Measurements from ENCODE around the gene RUBCNL. TPM values are rescaled to one million over a fixed set of nuclear protein-coding genes. Genes with fewer than 3 reads are reported as not detected.

The RUBCNL gene
- total RNA-seq, 3 donors from 2014 or later (not counting 1 experiment from before 2014, with no cell fraction given) = 1.6 to 2.3 (median 2.1) TPM

DNA sequence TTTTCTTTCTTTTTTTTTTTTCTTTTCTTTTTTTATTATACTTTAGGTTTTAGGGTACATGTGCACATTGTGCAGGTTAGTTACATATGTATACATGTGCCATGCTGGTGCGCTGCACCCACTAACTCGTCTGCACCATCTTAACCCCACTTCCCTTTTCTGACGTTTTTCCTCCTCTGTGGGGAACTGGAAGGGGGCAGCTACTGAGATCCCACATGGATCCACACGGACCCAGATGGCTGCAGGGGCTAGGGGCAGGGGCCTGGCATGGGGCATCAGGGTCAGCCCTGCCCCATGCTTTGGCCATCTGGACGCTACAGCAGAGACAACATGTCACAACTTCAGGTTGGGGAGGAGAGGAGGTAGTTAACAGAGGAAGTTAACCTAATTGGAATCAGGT lies 54.3 kb downstream of the RUBCNL start:
- intact Hi-C loops (cut with micrococcal nuclease) = no loop called here
- DNase-seq (no peak), ATAC-seq (peak in 1 of 3 donors; percentile 8)
- H3K4me3 Mint-ChIP-seq = no peak overlapping the region
- H3K4me1 Mint-ChIP-seq = peaks cover 19 to 20% of the 10 kb centered on the region in 2 donors
- peaks cover 0 to 5% of the 10 kb centered on the region in 2 donors for H3K27me3 Mint-ChIP-seq (ENCODE audit: low read depth in 2 of 2)
- no peak overlapping the region for H3K4me3 ChIP-seq (ENCODE audit: low read length)
- 72% methylated on average over 2 of the region's 5 CpGs for WGBS (ENCODE audit: insufficient coverage)
- TF ChIP-seq, protein P1, sequence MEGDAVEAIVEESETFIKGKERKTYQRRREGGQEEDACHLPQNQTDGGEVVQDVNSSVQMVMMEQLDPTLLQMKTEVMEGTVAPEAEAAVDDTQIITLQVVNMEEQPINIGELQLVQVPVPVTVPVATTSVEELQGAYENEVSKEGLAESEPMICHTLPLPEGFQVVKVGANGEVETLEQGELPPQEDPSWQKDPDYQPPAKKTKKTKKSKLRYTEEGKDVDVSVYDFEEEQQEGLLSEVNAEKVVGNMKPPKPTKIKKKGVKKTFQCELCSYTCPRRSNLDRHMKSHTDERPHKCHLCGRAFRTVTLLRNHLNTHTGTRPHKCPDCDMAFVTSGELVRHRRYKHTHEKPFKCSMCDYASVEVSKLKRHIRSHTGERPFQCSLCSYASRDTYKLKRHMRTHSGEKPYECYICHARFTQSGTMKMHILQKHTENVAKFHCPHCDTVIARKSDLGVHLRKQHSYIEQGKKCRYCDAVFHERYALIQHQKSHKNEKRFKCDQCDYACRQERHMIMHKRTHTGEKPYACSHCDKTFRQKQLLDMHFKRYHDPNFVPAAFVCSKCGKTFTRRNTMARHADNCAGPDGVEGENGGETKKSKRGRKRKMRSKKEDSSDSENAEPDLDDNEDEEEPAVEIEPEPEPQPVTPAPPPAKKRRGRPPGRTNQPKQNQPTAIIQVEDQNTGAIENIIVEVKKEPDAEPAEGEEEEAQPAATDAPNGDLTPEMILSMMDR (IDR thresholded peaks at IDR 0.05) = no peak
- peaks cover 2 to 3% of the 10 kb centered on the region in 2 donors for H3K9me3 Mint-ChIP-seq
- H3K27ac Mint-ChIP-seq = peak overlapping the region in 1 of 2 donors; percentile 20
- peaks cover 4% of the 10 kb centered on the region for H3K9me3 ChIP-seq (ENCODE audit: control insufficient read depth, insufficient read depth, low read length)
- H3K4me1 ChIP-seq (ENCODE audit: control insufficient read depth, insufficient read depth, low read length) = peaks cover 5% of the 10 kb centered on the region
- no peaks in the 10 kb centered on the region for H3K36me3 Mint-ChIP-seq
- H3K36me3 ChIP-seq (ENCODE audit: control insufficient read depth, insufficient read depth, low read length) = no peaks in the 10 kb centered on the region
- no peaks in the 10 kb centered on the region for H3K27me3 ChIP-seq (ENCODE audit: control insufficient read depth, insufficient read depth, low read length)
- H3K27ac ChIP-seq (ENCODE audit: low read length) = no peak overlapping the region

DNA sequence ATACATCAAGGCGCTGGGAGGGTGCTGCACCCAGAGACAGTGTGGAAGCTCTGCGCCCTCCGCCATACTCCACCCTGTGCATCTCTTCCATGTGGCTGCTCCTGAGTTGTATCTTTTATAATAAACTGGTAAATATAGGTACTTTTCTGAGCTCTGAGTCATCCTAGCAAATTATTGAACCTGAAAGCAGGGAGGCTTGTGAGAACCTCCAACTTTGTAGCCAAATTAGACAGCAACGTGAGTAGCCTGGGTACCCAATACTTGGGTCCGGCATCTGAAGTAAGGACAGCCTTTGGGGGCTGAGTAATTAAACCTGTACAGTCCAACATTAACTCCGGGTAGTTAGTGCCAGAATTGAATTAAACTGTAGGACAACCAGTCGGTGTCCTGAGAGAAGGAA lies 57.4 kb downstream of the RUBCNL start:
- Histone ChIP-seq H3K9me3 (ENCODE audit: control insufficient read depth, insufficient read depth, low read length) (no peaks in the 10 kb centered on the region), H3K27ac (ENCODE audit: low read length) (no peak overlapping the region), H3K27me3 (ENCODE audit: control insufficient read depth, insufficient read depth, low read length) (no peaks in the 10 kb centered on the region), H3K4me3 (ENCODE audit: low read length) (no peak overlapping the region), H3K4me1 (ENCODE audit: control insufficient read depth, insufficient read depth, low read length) (peaks cover 5% of the 10 kb centered on the region), H3K36me3 (ENCODE audit: control insufficient read depth, insufficient read depth, low read length) (no peaks in the 10 kb centered on the region)
- Mint-ChIP-seq H3K4me1 (peaks cover 19 to 20% of the 10 kb centered on the region in 2 donors), H3K9me3 (no peaks in the 10 kb centered on the region), H3K4me3 (no peak overlapping the region), H3K27me3 (ENCODE audit: low read depth in 2 of 2) (peaks cover 0 to 4% of the 10 kb centered on the region in 2 donors), H3K36me3 (no peaks in the 10 kb centered on the region), H3K27ac (no peak overlapping the region)
- no peak for DNase-seq
- 82% methylated on average over 7 of the region's 7 CpGs for WGBS (ENCODE audit: insufficient coverage)
- intact Hi-C loops (cut with micrococcal nuclease) = loop anchor here (10.0 kb wide), 1 partner anchor 525 kb away; no protein-coding TSS in a partner anchor
- ATAC-seq = no peak
- TF ChIP-seq, protein P1 (IDR thresholded peaks at IDR 0.05) = no peak

DNA sequence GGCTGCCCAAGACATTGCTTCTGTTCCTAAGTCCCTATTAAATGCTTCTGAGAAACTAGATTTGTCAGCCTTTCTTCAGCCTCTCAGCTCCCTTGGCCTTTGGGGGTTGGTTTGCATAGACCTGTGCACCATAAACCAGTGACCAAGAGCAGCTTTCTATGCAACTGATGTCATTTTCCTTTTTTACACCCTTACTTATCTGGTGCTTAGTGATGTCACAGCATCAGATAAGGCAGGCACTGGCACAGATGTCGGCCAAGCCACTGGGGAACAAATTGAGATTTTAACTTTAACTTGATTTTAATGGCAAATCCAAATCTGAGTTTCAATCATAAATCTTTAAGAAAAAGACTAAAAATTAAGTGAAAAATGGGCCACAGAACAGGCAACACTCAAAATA lies 59.8 kb downstream of the RUBCNL start:
- WGBS (ENCODE audit: insufficient coverage) = 85% methylated on average over 1 of the region's 1 CpG
- Histone ChIP-seq H3K4me1 (ENCODE audit: control insufficient read depth, insufficient read depth, low read length) (peaks cover 5% of the 10 kb centered on the region), H3K36me3 (ENCODE audit: control insufficient read depth, insufficient read depth, low read length) (no peaks in the 10 kb centered on the region), H3K9me3 (ENCODE audit: control insufficient read depth, insufficient read depth, low read length) (no peaks in the 10 kb centered on the region), H3K4me3 (ENCODE audit: low read length) (no peak overlapping the region), H3K27me3 (ENCODE audit: control insufficient read depth, insufficient read depth, low read length) (no peaks in the 10 kb centered on the region), H3K27ac (ENCODE audit: low read length) (no peak overlapping the region)
- TF ChIP-seq, protein P1 (IDR thresholded peaks at IDR 0.05) = no peak
- no peak for DNase-seq
- intact Hi-C loops (cut with micrococcal nuclease) = loop anchor here (10.0 kb wide), 1 partner anchor 522 kb away; no protein-coding TSS in a partner anchor
- peaks cover 6 to 8% of the 10 kb centered on the region in 2 donors for H3K4me1 Mint-ChIP-seq
- no peak for ATAC-seq
- no peak overlapping the region for H3K27ac Mint-ChIP-seq
- no peaks in the 10 kb centered on the region for H3K9me3 Mint-ChIP-seq
- H3K4me3 Mint-ChIP-seq = no peak overlapping the region
- peaks cover 0 to 6% of the 10 kb centered on the region in 2 donors for H3K27me3 Mint-ChIP-seq (ENCODE audit: low read depth in 2 of 2)
- no peaks in the 10 kb centered on the region for H3K36me3 Mint-ChIP-seq

DNA sequence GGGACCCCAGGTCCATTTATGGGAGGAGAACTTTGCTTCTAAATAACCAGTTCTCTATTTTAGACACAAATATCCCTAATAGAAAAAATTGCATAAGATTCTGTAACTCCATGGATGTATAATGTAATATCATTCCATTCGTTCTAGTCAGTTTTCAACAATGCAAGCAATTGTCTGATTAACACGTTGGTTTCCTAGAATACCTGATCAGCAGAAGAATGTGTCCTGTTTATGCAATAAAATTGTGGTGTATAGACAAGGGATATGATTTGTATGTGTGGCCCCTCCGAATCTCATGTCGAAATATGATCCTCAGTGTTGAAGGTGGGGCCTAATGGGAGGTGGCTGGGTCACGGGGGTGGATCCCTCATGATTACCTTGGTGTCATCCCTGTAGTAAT lies 62.1 kb downstream of the RUBCNL start:
- H3K27ac Mint-ChIP-seq = no peak overlapping the region

More for the DNA sequence above, 62.1 kb downstream of the RUBCNL start:
- TF ChIP-seq, protein P1 (IDR thresholded peaks at IDR 0.05) = no peak
- WGBS (ENCODE audit: insufficient coverage) = 97% methylated on average over 5 of the region's 5 CpGs
- Histone ChIP-seq H3K27ac (ENCODE audit: low read length) (no peak overlapping the region), H3K27me3 (ENCODE audit: control insufficient read depth, insufficient read depth, low read length) (no peaks in the 10 kb centered on the region), H3K4me3 (ENCODE audit: low read length) (no peak overlapping the region), H3K9me3 (ENCODE audit: control insufficient read depth, insufficient read depth, low read length) (no peaks in the 10 kb centered on the region), H3K36me3 (ENCODE audit: control insufficient read depth, insufficient read depth, low read length) (no peaks in the 10 kb centered on the region), H3K4me1 (ENCODE audit: control insufficient read depth, insufficient read depth, low read length) (peaks cover 8% of the 10 kb centered on the region)
- Mint-ChIP-seq H3K9me3 (no peaks in the 10 kb centered on the region), H3K4me1 (peaks cover 14 to 19% of the 10 kb centered on the region in 2 donors), H3K4me3 (no peak overlapping the region), H3K27me3 (ENCODE audit: low read depth in 2 of 2) (peaks cover 0 to 6% of the 10 kb centered on the region in 2 donors), H3K36me3 (no peaks in the 10 kb centered on the region)
- intact Hi-C loops (cut with micrococcal nuclease) = loop anchor here (5.0 to 10.0 kb wide), 2 partner anchors 38 to 520 kb away; no protein-coding TSS in a partner anchor
- ATAC-seq (no peak), DNase-seq (no peak)

All from natural killer cell (primary cell).